Epithelial cell of esophagus (primary cell): Measurements from ENCODE around the gene GMPPA.

Source experiments
- DNase-seq: peaks from one replicate; pipeline ENCODE4 v3.0.0; 2010; ENCODE audit warnings: low read depth
- H3K4me3 ChIP-seq: 2 replicates; pipeline ENCODE4 v1.5.1; 2011; ENCODE audit warnings: mild to moderate bottlenecking, low read length, control low read depth
- CTCF ChIP-seq: IDR thresholded peaks from 2 replicates; pipeline ENCODE4 v1.5.1; 2011; ENCODE audit warnings: low read depth, mild to moderate bottlenecking, low read length, control low read depth, inconsistent platforms; ENCODE audit not compliant: insufficient read depth; ENCODE audit errors: missing control alignments

GMPPA gene

GRCh38 chr2:219537657-219538488 is 39.2 kb downstream of the GMPPA start:
- H3K4me3 ChIP-seq = no peak overlapping the region
- DNase-seq = no peak

GRCh38 chr2:219538504-219538951 is 39.8 kb downstream of the GMPPA start:
- peak; percentile 37 for DNase-seq
- H3K4me3 ChIP-seq = no peak overlapping the region
- no peak for TF ChIP-seq CTCF

More at GRCh38 chr2:219537657-219538488, 39.2 kb downstream of the GMPPA start:
- TF ChIP-seq CTCF = peak; percentile 11

GRCh38 chr2:219538956-219539788 is 40.5 kb downstream of the GMPPA start:
- H3K4me3 ChIP-seq = no peak overlapping the region
- TF ChIP-seq CTCF = no peak
- no peak for DNase-seq

- H3K4me3 ChIP-seq = no peak overlapping the region
- DNase-seq = no peak
- TF ChIP-seq CTCF = no peak
These were observed 41.4 kb downstream of the GMPPA start for GRCh38 chr2:219539926-219540678.

GRCh38 chr2:219540784-219541504 is 42.3 kb downstream of the GMPPA start:
- no peak for DNase-seq
- TF ChIP-seq CTCF = no peak
- no peak overlapping the region for H3K4me3 ChIP-seq

GRCh38 chr2:219541611-219542180 is 43.0 kb downstream of the GMPPA start:
- TF ChIP-seq CTCF = peak; percentile 88
- DNase-seq = peak; percentile 93
- H3K4me3 ChIP-seq = peak overlapping the region; percentile 79
